Type B pancreatic cell (in vitro differentiated cells): ENCODE data around the gene EPHB1. TPM values are rescaled to one million over a fixed set of nuclear protein-coding genes. Genes with fewer than 3 reads are reported as not detected.

Experiments used
- DNase-seq: peaks from one replicate; pipeline ENCODE4 v3.0.0; 2021; ENCODE audit warnings: mixed read lengths; ENCODE audit not compliant: unreplicated experiment; ENCODE audit errors: extremely low spot score
- H3K27ac Mint-ChIP-seq: 2 replicates; pipeline ENCODE4 v1.8.0; 2021; ENCODE audit warnings: mild to moderate bottlenecking, mixed read lengths
- H3K27me3 Mint-ChIP-seq: 2 replicates; pipeline ENCODE4 v1.8.0; 2021; ENCODE audit warnings: mixed read lengths
- H3K36me3 Mint-ChIP-seq: 2 replicates; pipeline ENCODE4 v1.8.0; 2021; ENCODE audit warnings: mixed read lengths
- H3K4me1 Mint-ChIP-seq: one replicate; pipeline ENCODE4 v1.8.0; 2021; ENCODE audit warnings: mixed read lengths; ENCODE audit not compliant: unreplicated experiment
- H3K4me3 Mint-ChIP-seq: 2 replicates; pipeline ENCODE4 v1.8.0; 2021; ENCODE audit warnings: mild to moderate bottlenecking, mixed read lengths
- H3K9me3 Mint-ChIP-seq: 2 replicates; pipeline ENCODE4 v1.8.0; 2021; ENCODE audit warnings: mixed read lengths
- CTCF ChIP-seq: fragments of 200-600 bp; sonication (generic); conservative IDR thresholded peaks from 2 replicates; pipeline ENCODE4 v1.5.0; 2021; ENCODE audit warnings: antibody characterized with exemption, mild to moderate bottlenecking
- total RNA-seq: library from RNA; stranded (reverse); gene quantifications from 2 replicates; pipeline ENCODE4 v1.2.1, GENCODE V29; 2021; ENCODE audit warnings: low replicate concordance

EPHB1 gene
- total RNA-seq, 1 donor from 2014 or later: 9.1 TPM

GRCh38 chr3:134929976-134930375, 134.9 kb downstream of the EPHB1 start:
- Mint-ChIP-seq H3K9me3 (no peaks in the 10 kb centered on the region), H3K4me1 (peaks cover 9% of the 10 kb centered on the region), H3K27ac (no peak overlapping the region), H3K36me3 (no peaks in the 10 kb centered on the region), H3K4me3 (no peak overlapping the region), H3K27me3 (peaks cover 85% of the 10 kb centered on the region)
- no peak for TF ChIP-seq CTCF
- no peak for DNase-seq

- Mint-ChIP-seq H3K4me1 (peaks cover 9% of the 10 kb centered on the region), H3K27me3 (peaks cover 83% of the 10 kb centered on the region), H3K27ac (no peak overlapping the region), H3K9me3 (no peaks in the 10 kb centered on the region), H3K4me3 (no peak overlapping the region), H3K36me3 (no peaks in the 10 kb centered on the region)
- DNase-seq: no peak
- no peak for TF ChIP-seq CTCF
These were observed 136.2 kb downstream of the EPHB1 start for GRCh38 chr3:134931045-134931785.

GRCh38 chr3:134932035-134932434, 137.0 kb downstream of the EPHB1 start:
- Mint-ChIP-seq H3K4me3 (no peak overlapping the region), H3K9me3 (no peaks in the 10 kb centered on the region), H3K27ac (no peak overlapping the region), H3K4me1 (peaks cover 9% of the 10 kb centered on the region), H3K36me3 (no peaks in the 10 kb centered on the region), H3K27me3 (peaks cover 81% of the 10 kb centered on the region)
- no peak for DNase-seq
- no peak for TF ChIP-seq CTCF

- Mint-ChIP-seq H3K4me1 (peaks cover 9% of the 10 kb centered on the region), H3K36me3 (no peaks in the 10 kb centered on the region), H3K27me3 (peaks cover 77% of the 10 kb centered on the region), H3K9me3 (no peaks in the 10 kb centered on the region), H3K4me3 (no peak overlapping the region), H3K27ac (no peak overlapping the region)
- TF ChIP-seq CTCF: no peak
- DNase-seq: no peak
These were observed 138.9 kb downstream of the EPHB1 start for GRCh38 chr3:134933997-134934396.

GRCh38 chr3:134934933-134935332, 139.9 kb downstream of the EPHB1 start:
- no peak overlapping the region for H3K4me3 Mint-ChIP-seq
- H3K9me3 Mint-ChIP-seq: no peaks in the 10 kb centered on the region
- H3K36me3 Mint-ChIP-seq: no peaks in the 10 kb centered on the region
- no peak overlapping the region for H3K27ac Mint-ChIP-seq
- peaks cover 77% of the 10 kb centered on the region for H3K27me3 Mint-ChIP-seq
- H3K4me1 Mint-ChIP-seq: peaks cover 9% of the 10 kb centered on the region
- TF ChIP-seq CTCF: no peak
- no peak for DNase-seq
